AG04450 (cell line): ENCODE measurements around the gene MROH7. TPM values are rescaled to one million over a fixed set of nuclear protein-coding genes. Genes with fewer than 3 reads are reported as not detected.
A peak's percentile ranks its signal among the peaks of the same experiment; 100 is the strongest.

Source experiments
- CTCF ChIA-PET: fragments of 300-600, 350-600 bp; formaldehyde crosslinking; extraction: SDS; loops from one replicate; lab custom pipeline; 2022; ENCODE audit warnings: antibody characterized with exemption, inconsistent platforms; lab: Charles Lee
- POLR2A ChIA-PET: fragments of 350-600 bp; formaldehyde crosslinking; extraction: SDS; loops from one replicate; lab custom pipeline; 2021; ENCODE audit warnings: antibody characterized with exemption, inconsistent platforms; lab: Yijun Ruan, JAX
- DNase-seq: peaks from one replicate; pipeline ENCODE4 v3.0.0-alpha.2; 2011; ENCODE audit warnings: low read depth, low spot score
- H3K27ac ChIP-seq: one replicate; pipeline ENCODE4 v1.5.1; 2012; ENCODE audit warnings: low read depth, low read length, control low read depth
- H3K27me3 ChIP-seq: one replicate; pipeline ENCODE4 v1.6.0; 2012; ENCODE audit warnings: low read length; ENCODE audit not compliant: control insufficient read depth, insufficient read depth
- H3K4me3 ChIP-seq: 2 replicates; pipeline ENCODE4 v1.5.1; 2011; ENCODE audit warnings: mild to moderate bottlenecking, low read depth, low read length, control low read depth
- H3K9me3 ChIP-seq: 2 replicates; pipeline ENCODE4 v1.5.1; 2012; ENCODE audit warnings: low read length; ENCODE audit not compliant: control insufficient read depth, insufficient read depth
- polyA plus RNA-seq: library from polyadenylated mRNA; depleted of rRNA; stranded (reverse); fragments of >200 nt; gene quantifications from 2 replicates; pipeline ENCODE4 v1.2.3, GENCODE V29; 2011
- TF ChIP-seq, protein P1 (sequence below): IDR thresholded peaks from 2 replicates; pipeline ENCODE4 v1.5.1; 2011; ENCODE audit warnings: low read depth, low read length, control low read depth, inconsistent platforms

The MROH7 gene
- polyA plus RNA-seq, 1 experiment: not detected

- ChIA-PET CTCF (no interaction called here), POLR2A (no interaction called here)
- no peak overlapping the region for H3K27ac ChIP-seq
- TF ChIP-seq, protein P1, sequence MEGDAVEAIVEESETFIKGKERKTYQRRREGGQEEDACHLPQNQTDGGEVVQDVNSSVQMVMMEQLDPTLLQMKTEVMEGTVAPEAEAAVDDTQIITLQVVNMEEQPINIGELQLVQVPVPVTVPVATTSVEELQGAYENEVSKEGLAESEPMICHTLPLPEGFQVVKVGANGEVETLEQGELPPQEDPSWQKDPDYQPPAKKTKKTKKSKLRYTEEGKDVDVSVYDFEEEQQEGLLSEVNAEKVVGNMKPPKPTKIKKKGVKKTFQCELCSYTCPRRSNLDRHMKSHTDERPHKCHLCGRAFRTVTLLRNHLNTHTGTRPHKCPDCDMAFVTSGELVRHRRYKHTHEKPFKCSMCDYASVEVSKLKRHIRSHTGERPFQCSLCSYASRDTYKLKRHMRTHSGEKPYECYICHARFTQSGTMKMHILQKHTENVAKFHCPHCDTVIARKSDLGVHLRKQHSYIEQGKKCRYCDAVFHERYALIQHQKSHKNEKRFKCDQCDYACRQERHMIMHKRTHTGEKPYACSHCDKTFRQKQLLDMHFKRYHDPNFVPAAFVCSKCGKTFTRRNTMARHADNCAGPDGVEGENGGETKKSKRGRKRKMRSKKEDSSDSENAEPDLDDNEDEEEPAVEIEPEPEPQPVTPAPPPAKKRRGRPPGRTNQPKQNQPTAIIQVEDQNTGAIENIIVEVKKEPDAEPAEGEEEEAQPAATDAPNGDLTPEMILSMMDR: no peak
- no peaks in the 10 kb centered on the region for H3K9me3 ChIP-seq
- H3K27me3 ChIP-seq: no peaks in the 10 kb centered on the region
- no peak overlapping the region for H3K4me3 ChIP-seq
- DNase-seq: no peak
Observed at GRCh38 chr1:54736685-54737084, 95.1 kb downstream of the MROH7 start.

GRCh38 chr1:54738244-54738643 is 96.7 kb downstream of the MROH7 start:
- H3K9me3 ChIP-seq: no peaks in the 10 kb centered on the region
- DNase-seq: no peak
- TF ChIP-seq, protein P1: no peak

DNA sequence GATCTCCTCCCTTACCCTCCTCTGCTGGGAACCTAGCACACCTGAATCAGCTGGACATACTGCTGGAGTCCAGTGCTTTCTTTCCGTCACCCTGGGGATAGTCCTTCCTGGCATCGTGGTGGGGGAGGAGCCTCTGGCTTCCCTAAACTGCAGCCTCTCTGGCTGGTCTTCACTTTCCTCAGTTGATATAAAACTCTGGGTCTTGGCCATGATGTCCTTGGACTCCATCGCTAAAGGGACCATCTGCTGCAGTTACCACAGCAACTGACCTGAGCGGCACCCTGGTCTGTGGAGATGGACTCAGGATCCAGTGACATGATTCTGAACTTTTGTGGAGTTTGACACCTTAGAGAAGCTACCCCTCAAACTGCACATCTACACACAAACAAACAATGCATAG is 99.9 kb downstream of the MROH7 start:
- TF ChIP-seq, protein P1: no peak
- ChIA-PET CTCF (no interaction called here), POLR2A (no interaction called here)
- H3K27me3 ChIP-seq: no peaks in the 10 kb centered on the region
- no peak for DNase-seq
- no peak overlapping the region for H3K27ac ChIP-seq
- no peak overlapping the region for H3K4me3 ChIP-seq
- H3K9me3 ChIP-seq: no peaks in the 10 kb centered on the region

More at GRCh38 chr1:54738244-54738643, 96.7 kb downstream of the MROH7 start:
- H3K27ac ChIP-seq: no peak overlapping the region
- H3K4me3 ChIP-seq: no peak overlapping the region
- ChIA-PET CTCF (no interaction called here), POLR2A (no interaction called here)
- H3K27me3 ChIP-seq: no peaks in the 10 kb centered on the region

- ChIA-PET CTCF (no interaction called here), POLR2A (interaction anchor here (0.6 kb wide), 1 partner anchor 27 kb away, joined by 3 read pairs; the partner anchor contains the start of gene TTC4)
- peak overlapping the region; percentile 21 for H3K27ac ChIP-seq
- H3K4me3 ChIP-seq: no peak overlapping the region
- TF ChIP-seq, protein P1: no peak
- no peaks in the 10 kb centered on the region for H3K27me3 ChIP-seq
- no peaks in the 10 kb centered on the region for H3K9me3 ChIP-seq
- DNase-seq: no peak
Observed at GRCh38 chr1:54742282-54742681, 100.7 kb downstream of the MROH7 start.

GRCh38 chr1:54743416-54744226 is 102.0 kb downstream of the MROH7 start:
- peaks cover 3% of the 10 kb centered on the region for H3K27me3 ChIP-seq
- no peak overlapping the region for H3K4me3 ChIP-seq
- no peaks in the 10 kb centered on the region for H3K9me3 ChIP-seq
- TF ChIP-seq, protein P1: no peak
- DNase-seq: no peak
- POLR2A ChIA-PET: no interaction called here
- H3K27ac ChIP-seq: no peak overlapping the region
- CTCF ChIA-PET: no interaction called here
